ENCODE results near the gene VAV2.

VAV2 gene

GRCh38 chr9:133787754-133788025 lies 204.4 kb downstream of the VAV2 start:
- peak; percentile 29 for DNase-seq (ENCODE audit: low read depth)
- no peak overlapping the region for H3K4me3 ChIP-seq (ENCODE audit: low read length)
- TF ChIP-seq CTCF (IDR thresholded peaks at IDR 0.05; ENCODE audit: insufficient read depth, low read depth, low read length, missing control alignments): no peak

DNA sequence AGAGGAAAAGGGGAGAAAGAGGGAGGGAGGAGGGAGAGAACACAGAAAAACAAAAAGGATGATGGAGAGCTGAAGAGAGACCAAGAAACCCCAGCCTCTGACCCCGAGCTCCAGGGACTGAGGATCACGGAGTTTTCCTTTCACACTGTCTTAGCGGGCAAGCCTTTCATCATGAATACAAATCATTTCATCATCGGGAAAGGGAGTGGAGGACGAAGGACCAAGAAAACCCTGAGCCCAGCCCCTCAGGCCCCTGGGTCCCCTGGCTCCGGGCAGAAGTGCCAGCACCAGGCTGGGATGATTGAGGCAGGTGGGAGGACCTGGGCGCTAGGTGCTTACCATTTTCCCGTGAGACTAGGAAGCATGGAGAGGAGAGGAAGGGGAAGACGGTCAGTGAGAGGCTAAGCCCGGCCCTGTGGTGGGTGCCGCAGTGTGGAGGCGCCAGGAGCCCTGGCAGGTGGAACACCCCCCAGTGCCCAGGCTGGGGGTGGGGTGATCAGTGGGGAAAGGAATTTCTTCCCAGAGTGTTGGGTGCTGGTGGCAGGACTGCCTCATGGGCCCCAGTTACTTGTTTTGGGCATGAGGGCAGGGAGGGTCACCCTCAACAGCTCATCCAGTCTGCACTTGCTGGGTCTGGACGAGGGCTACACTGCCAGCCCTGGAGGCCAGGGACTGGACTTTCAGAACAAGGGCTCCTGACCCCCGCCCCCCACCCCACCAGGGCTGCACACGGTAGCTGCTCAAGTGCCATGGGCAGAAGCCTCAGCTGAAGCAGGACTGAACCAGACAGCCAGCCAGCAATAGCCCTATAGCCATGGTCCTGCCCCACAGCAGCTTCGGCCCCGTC lies 205.0 kb downstream of the VAV2 start:
- H3K4me3 ChIP-seq (ENCODE audit: low read length): no peak overlapping the region
- no peak for TF ChIP-seq CTCF (IDR thresholded peaks at IDR 0.05; ENCODE audit: insufficient read depth, low read depth, low read length, missing control alignments)
- DNase-seq (ENCODE audit: low read depth): no peak

DNA sequence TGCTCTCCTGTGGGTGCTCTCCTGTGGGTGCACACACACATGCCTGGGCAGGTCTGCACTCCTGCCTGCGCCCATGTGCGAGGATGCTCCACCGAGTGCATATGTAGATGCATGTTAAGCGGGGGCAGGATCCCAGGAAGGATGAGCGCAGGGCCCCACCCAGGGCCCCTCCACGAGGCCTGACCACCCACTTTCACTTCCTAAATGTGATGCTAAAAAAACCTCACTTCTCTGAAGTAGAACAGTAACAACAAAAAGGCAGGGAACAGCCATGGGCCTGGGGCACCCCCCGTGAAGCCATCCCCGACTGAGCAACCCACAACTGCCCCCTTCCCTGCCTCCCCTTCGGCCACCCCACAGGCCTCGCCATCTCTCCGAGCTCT lies 205.8 kb downstream of the VAV2 start:
- no peak for TF ChIP-seq CTCF (IDR thresholded peaks at IDR 0.05; ENCODE audit: insufficient read depth, low read depth, low read length, missing control alignments)
- H3K4me3 ChIP-seq (ENCODE audit: low read length): no peak overlapping the region
- no peak for DNase-seq (ENCODE audit: low read depth)

DNA sequence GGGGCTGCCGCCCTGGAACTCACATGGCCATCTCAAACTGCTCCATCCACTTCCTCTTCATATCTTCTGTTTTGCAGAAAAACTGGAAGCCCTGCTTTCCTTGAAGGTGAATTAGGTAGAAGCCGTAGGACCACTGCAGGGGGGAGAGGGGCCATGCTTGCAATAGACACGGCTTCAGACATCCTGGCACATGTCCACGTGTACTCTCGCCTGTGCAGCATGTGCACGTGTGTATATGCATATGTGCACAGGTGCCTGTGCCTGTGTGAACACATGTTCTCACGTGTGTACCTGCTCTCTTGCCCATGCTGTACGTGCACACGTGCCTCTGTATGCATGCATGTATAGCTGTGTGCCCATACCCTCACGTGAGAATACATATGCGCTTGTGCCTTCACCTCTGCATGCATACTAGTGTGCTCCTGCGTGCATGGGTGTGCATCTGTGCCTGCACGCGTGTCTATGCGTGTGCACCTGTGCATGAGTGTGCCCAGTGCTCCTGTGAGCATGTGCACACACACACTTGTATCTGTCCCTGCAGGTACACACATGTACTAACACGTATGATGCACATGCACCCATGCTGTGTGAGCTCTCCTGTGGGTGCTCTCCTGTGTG lies 206.3 kb downstream of the VAV2 start:
- TF ChIP-seq CTCF (IDR thresholded peaks at IDR 0.05; ENCODE audit: insufficient read depth, low read depth, low read length, missing control alignments): no peak
- DNase-seq (ENCODE audit: low read depth): no peak
- H3K4me3 ChIP-seq (ENCODE audit: low read length): no peak overlapping the region

GRCh38 chr9:133784731-133785561 lies 207.2 kb downstream of the VAV2 start:
- TF ChIP-seq CTCF (IDR thresholded peaks at IDR 0.05; ENCODE audit: insufficient read depth, low read depth, low read length, missing control alignments): no peak
- H3K4me3 ChIP-seq (ENCODE audit: low read length): no peak overlapping the region
- DNase-seq (ENCODE audit: low read depth): no peak

DNA sequence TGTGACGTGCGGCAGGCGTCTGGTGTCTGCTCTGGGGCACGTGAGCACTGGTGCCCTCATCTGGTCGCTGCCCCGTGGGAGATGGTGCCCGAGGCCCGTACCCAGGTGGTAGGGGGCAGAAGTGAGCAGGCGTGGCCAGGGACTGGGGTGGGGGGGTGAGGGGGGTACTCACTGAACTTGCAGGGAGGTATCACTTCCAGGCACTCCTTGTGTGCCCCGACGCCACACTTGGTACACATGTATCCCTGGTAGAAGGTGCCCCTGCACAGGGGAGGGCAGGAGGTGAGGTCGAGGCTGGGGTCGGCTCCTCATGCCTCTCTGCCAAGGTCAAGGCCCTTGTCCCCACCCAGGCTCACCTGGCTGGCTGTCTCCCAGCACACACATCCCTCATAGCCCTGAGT lies 208.8 kb downstream of the VAV2 start:
- TF ChIP-seq CTCF (IDR thresholded peaks at IDR 0.05; ENCODE audit: insufficient read depth, low read depth, low read length, missing control alignments): no peak
- no peak for DNase-seq (ENCODE audit: low read depth)
- H3K4me3 ChIP-seq (ENCODE audit: low read length): no peak overlapping the region
